Measurements from ENCODE around the gene GPC3.
"Not testable (repeated sequence)": the region's sequence is repeated elsewhere in the genome, so short reads cannot be mapped to it uniquely, and the experiment has no call there.

Gene GPC3

DNA sequence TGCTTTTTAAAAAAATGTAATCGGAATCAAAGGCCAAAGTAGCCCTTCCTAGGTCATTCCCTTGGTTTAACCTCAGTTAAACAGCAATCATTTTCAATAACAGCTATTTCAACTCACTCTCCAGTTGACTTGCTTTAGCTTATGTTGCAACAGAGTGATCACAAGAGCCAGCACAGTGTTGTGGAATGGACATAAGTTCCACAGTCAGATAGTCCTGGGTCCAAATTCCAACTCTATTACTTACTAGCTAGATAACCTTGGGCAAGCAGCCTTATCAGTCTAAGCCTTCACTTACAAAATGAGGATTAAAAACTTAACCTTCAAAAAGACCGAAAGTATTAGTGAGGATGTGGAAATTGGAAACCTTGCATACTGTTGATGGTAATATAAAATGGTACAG lies 9.2 kb upstream of the GPC3 start:
- no peak for DNase-seq

DNA sequence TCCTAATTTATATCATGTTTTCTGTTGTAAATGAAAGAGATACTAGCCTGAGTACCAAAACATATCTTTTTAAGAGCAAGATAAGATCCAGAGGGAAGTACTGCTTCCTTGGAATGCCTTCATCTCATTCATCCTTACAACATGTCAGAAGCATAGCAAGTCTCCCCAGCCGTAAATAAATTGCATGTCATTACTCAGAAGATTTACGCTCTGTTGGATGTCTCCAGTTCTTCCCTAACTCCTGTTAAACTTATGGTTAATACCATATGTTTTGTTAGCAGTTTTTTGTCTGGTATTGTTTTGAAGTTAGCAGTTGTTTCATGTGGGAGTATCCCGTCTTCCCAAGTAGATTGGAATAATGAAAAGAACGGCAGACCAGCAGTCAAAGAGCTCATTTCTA lies 7.5 kb upstream of the GPC3 start:
- no peak for DNase-seq

DNA sequence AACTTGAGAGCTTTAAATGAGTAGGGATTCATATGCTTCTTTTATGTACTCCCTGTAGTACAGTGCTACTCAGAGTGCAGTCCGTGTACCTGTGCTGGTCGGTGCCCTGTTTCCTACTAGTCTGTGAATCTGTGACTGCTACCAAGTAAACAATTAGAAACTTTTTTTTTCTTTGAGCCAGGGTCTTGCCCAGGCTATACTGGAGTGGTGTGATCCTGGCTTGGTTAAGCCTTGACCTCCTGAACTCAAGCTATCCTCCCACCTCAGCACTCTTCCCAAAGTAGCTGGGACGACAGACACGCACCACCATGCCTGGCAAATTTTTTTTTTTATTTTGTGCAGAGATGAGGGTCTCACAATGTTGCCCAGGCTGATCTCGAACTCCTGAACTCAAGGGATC lies 6.4 kb upstream of the GPC3 start:
- no peak for DNase-seq

DNA sequence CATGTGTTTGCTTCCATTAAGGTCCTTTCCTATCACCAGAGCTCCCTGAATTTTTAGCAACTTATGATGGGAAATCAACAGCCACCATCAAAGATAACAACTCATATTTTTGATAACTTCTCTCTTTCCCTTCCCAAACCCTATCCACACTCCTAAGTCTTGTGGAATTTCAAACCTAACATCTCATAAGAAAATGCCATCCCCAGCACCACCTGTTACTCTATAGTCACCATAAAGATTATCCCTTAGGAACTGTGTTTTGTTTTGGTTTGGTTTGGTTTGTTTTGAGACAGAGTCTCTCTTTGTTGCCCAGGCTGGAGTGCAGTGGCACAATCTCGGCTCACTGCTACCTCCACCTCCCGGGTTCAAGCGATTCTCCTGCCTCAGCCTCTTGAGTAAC lies 5.7 kb upstream of the GPC3 start:
- not testable (repeated sequence) for DNase-seq

DNA sequence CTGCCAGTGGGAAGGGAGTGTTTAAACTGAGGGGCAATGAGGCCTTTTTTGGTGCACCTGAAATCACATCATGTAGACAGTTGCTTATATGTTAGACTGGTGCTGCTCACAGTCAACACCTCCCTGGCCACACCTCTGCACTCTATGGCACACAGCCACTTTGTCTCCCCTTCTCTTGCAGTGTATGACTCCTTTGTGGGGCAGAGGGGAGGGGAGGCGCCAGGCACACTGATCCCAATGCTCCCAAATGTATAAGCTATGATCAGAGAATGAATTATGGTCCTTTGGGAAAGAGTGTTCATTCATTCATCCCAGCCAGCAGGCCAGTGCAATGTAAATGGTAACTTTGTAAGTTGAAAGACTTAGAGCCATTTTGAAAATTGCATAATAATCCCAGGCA lies 4.6 kb upstream of the GPC3 start:
- DNase-seq: no peak

DNA sequence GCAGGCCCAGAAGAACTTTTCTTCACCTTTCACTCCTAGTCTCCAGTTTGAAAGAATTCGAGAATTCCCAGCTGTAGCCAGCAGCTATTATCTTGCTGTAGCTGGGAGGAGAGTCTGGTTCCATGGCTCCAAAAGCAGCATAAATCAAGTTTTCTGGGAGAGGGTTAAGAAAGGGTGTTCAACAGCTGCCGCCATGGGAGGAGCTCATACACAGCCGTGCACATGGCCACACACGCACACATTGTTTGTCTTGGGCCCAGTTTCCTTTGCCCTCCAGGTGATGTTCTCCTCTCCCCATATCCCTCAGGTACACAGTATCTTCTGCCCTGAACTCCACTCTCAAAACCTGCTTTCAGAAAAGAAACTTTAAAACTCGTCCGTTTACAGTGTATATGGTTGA lies 4.1 kb upstream of the GPC3 start:
- no peak for DNase-seq

DNA sequence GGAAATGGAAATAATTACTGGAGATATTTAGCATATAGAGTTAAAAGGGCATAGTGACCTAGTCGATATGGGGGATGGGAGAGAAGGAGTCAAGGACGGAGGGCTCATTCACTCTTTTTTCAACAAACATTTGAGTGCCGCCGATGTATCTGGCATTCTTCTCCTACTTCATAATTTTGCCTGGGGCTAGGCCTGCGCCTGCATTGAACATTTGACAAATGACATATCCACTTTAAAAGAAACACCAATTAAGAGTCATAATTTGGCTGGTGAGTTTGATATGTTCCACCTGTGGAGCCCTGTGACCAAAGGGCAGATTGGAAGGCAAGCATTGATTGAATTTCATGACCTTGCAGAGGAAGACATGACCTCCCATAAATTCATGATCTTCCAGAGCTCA lies 2.6 kb upstream of the GPC3 start:
- no peak for DNase-seq

DNA sequence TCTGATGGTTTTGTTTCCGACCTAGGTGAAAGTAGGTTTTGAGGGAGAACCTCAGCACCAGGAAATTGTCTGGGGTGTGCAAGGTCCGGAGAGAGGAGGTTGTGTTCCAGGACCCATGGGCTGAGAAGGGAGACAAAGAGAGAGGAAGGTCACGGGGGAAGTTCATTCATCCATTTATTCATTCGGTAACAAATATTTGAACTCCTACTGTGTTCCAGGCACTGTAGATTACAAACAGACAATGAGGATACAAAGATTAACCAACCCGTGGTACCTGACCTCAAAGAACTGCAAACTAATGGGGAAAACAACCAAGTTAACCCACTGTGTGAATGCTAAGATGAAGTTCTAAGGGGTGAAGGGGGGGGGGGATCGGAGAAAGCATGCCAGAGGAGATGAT lies 1.8 kb upstream of the GPC3 start:
- DNase-seq: no peak

DNA sequence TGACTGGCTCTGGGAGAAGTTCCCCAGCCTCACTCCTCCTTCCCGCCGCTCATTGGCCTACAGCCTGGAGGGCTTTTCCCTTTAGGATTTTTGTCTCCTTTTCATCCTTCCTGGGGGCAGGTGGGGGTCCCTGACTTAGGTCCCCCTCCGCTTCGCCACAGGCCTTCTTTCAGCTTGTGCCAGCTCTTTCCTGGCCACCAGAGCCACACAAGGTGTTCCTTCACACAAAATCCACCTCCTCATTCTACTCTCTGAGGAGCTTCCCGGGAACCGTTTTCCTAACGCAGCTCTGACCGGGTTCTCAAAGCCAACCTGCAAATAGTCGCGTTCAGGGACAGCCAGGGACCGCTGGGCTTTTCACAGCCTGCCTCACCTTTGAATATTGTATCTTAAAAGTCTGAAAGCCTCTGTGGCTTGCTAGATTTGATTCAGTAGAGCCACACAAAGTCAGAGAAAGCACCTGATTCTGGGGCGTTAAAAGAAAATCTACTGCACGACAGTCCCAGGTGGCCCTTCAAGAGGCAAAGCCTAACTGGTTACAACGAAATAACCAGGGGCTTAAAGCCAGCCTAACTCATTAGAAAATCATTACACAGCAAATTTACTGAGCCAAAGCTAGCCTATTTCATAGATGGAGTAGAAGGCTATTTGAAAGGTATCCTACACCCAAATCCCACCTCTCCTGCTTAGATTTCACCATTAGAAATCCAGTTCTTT lies 731 bp upstream of the GPC3 start:
- no peak for DNase-seq

DNA sequence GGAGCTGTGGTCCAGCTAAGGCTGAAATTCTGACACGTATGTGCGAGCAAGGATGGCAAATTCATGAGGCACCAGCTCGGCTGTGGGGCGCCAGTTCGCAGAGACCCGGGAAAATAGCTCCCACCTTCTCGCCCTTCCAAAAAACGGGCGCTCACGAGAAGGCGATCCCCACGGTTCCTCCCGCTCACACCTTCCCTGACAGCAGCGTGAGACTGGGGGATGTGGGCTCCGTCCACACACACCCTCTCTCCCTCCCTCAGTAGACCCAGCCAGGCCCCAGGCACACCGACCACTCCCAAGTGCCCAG lies 584 bp downstream of the GPC3 start:
- no peak for DNase-seq

DNA sequence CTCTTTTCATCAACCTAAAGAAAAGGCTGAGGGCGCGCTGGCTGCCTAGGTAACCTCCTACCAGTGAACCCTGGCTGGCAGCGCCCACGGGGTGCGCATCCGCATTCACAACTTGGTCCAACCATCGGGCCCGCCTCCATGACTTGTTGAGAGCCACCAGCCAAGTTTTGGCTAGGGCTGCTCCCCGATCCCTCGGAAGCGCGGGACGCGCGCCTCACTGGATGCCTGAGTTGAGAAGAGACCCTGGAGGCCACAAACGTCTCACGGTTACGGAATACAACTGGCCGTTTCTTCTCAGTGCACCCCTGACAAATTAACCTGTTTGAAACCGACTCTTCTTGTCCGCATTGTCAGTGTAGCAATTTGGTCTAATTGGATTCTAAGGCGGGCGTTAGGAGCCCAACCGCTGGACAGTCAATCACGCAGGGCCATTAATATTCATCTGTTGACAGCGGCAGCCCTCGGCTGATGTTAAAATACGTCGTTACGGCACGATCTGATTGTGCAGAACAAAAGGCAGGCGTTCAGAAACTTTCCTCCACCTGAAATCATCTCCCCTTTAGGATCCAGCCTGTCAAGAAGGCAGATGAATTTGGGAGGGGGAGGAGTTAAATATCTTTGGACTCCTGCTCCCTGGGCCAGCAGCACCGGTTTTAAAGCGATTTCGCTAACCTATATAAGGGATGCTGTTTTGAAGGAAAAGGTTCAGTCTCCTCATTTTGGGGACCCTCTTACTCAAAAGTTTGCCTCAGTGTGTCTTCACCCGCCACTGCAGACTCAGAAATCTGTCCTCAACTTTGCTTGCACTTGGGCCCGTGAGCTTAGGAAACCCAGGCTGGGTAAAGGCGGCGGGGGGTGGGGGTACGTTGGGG lies 1.2 kb downstream of the GPC3 start:
- DNase-seq: peak; percentile 2

DNA sequence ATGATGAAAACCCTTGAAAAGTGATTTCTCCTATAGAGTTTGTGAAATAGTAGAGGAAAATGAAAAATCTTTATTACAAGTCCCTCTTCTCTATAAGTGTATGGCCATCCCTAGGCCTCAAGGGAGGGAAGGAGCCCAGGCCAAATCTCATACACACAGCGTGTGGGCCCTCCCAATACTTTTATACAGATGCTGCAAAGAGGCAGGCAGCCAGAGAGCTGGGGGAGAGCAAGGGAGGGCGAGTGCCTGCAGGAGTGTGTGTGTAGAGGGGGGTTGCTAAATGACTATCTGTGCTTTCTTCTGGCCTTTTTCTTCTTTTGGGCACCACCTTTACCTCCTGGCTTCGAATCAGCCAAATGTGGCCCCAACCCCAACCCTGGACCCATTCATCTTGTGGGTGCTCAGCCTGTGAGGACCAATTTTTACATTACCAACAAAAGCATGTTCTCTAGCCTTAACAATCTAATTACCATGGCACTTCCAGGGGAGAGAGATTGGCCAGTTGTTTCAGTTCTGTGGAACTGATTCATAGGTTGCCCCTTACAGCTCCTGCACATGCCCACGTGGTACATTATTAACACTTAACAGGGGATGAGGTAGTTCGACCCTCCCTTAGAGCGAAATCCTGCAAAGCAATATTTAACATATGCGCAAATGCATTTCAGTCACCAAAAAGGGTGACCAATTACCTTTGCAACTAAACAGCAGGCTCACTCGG lies 2.0 kb downstream of the GPC3 start:
- no peak for DNase-seq

DNA sequence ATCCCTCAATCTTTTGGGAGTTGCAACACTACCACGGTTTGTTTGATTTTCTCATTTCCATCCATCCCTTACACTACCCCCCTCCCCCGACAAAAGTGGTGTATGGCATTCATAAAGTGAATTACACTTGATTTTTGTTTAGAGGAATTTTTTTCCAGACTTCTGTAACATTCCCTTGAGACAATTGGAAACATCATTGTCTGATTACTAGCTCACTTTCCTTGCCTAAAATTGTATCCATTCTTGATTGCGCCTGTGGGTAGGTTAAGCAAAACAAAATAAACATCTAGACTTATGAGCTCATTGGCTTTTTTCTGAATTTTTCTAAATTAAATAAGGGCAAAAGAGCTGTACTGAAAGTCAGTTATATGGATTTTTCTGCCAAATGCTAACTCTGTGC lies 3.5 kb downstream of the GPC3 start:
- DNase-seq: no peak

DNA sequence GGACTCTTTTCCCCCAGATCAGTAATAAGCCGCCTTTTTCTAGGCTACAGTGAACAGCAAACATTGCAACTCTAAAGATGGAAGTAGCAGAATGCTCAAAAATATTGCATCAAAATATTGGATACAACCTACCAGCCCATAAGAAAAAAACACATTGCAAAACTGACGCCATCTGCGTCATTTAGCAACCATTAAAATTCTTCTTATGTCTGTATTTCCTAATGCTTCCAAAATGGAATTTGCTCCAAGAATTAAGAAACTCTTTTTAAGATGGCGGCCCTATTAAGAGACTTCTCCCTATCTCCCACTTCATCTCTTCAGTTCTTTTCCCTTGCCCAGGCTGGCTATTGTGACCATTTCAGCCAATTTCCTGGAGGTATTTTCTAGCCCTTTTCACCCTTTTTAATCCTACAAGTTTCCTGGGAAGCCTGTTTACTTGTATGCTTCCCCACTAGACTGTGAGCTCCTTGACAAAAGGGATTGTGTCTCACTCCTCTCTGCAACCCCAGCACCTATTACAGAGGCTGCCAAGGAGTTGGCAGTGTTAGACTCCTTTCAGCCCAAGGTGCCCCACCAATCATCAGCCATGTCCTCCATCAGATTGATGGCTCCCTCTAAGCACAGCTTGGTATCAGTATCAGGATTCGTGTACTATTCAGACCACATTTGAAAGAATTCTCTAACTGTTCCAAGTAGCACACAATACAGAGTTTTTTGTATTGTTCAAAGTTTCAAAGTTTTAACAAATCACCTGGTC lies 4.4 kb downstream of the GPC3 start:
- DNase-seq: no peak

DNA sequence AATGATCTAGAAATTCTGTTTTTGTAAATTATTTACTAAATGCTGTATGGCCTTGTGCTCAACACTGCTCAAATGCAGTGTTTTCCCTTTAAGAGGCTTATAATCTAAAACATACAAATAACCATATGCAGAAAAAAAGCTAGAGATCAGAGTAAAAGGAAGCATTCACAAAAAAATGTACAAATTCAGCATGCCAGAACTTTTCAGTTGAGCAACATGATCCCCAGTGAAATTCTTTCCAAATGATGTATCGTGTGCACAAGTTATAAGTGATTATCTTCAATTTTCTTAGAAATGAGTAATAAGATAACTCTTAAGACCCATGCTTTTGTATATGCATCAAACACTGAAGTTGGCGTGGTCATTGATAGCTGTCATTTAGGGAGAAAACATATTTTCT lies 5.0 kb downstream of the GPC3 start:
- DNase-seq: no peak

DNA sequence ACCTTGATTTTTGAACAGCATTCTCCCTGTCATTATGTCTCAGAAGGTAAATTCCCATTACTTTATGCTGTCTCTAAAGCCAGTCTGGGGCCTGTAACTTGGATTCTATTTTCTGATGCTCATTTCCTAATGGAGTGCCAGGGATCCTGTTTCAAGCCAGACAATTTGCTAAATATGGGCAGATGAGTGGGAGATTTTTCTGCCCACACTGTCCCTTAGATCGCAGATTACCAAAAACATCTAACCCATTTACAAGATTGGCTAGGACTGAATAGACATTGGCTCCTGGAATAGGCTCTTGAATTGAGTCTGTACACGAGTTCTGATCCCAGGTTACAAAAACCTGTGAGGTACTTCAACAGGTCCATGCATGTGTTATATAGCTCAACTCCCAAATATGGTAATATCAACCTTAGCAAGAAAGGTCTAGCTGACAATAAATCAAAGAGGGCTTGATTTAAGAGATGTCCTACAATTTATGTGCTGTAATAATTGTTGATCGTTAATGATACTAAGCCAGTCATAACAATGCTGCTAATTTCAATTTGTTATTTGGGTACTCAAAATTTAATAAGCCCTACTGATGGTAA lies 5.7 kb downstream of the GPC3 start:
- DNase-seq: no peak

DNA sequence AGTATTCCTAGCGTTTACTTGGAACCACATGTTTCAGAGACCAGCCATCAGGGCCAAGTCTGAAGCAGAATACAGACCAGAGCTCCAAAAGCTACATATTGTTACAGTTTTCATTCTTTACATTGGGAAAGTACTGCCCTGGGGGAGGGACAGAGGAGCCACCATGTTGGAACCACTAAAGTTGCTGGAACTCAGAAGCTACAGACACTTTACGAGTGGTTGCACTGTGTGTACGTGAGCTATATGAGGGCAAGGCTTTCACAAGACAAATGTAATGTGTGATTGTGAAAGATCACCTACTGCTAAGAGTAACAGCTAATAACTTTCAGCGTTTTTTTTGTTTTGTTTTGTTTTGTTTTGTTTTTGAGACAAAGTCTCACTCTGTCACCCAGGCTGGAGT lies 11.7 kb downstream of the GPC3 start:
- no peak for DNase-seq

DNA sequence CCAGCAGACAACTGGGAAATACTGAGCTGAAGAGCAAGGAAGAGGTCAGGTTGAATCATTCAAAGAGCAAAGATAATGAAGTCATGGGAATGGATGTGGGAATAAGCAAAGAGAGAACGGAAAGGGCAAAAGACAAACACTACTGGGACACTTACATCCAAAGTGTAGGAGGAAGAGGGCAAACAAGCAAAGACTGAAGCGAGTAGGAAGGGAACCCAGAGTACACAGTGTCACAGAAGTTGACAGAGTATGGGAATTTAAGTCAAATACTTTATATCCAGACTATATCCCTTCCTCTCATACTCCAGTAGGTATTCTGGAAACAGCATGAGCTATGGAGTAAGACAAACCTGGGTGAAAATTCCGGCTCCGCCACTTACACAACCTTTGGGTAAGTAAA lies 12.5 kb downstream of the GPC3 start:
- DNase-seq: no peak

DNA sequence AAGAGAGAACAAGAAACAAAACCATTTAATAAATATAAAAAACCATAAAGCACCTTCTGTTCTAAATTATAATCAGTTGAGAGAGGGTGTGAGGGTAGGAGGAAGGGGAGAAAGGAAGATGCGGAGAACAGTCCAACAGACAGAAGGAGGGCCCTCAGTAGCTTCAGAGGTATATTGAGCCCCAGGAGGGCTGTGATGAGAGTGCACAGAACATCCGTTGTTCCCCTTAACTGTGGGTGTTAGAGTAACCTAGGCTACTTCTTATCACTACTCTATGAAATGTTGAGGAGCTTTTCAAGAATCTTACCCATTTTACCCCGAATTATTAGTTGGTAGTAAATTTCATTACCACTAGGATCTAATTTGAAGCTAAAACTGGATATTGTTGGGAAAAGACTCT lies 13.8 kb downstream of the GPC3 start:
- no peak for DNase-seq

DNA sequence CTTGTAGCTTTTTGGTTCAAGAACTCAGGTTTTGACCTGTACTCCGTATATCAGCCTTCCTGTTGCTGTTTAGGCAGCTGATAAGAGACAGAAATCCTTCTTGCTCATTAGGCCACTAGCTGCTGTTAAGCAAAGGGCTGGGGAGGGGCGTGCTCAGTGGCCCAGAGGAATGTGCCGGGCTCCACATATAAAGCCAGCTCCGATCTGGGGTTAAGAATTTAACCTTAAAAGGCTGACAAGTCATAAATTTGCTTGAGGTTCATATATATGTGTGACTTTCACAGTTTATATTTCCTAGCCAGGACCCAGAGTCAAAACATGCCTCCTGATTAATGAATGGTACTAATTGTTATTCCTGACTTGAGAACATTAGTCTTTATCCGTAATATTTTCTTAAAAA lies 15.3 kb downstream of the GPC3 start:
- DNase-seq: no peak

DNA sequence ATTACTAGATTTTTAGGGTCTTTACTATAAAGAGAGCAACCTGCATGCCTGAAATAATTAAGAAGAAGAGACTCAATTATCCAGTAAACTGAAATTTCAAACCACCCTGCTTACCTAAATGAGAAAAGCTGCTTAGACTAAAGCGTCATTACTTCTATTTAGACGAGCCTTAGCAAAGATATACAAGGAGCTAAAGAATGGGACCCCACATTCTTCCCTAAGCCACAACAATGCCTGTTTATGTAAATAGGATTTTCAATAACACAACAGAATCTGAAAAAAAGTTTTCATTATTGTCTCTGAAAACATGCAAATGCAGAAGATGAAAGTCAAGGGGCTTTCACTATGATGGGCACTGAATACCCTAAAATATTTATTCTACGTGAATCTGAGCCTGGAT lies 16.2 kb downstream of the GPC3 start:
- DNase-seq: no peak

DNA sequence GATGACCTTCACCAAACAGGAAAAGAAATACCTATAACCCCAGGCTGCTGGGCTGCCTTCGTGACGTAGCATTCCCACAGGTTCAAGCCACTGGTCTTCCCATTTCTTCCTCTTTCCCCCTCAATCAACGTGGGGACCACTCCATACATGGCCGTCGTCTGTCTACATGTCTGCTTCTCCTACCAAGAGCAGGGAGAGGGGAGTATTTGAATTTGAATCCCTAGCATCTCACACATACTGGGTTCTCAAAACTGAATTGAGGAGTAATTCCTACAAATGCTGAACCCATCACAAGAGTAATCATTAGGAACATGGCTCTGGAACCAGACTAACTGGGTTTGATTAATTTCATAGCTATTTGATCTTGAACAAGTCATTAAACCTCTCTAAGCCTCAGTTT lies 17.3 kb downstream of the GPC3 start:
- no peak for DNase-seq

DNA sequence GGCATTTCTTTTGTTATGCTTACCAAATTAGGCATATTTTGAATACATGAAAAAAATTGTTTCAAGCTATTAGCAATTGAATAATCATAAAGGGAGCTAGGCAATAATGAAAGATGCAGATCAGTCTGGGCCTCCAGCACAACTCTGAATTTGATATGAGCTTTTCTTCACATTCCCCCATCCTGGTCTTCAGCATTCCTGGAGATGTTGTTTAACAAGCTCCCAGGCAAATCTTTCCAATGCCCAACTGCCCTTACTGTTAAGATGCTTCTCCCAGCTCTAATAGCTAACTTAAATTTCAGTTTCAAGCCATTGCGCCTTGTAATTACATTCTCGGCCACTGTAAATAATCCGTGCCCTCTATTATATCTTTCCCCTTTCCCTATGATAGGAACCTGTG lies 19.2 kb downstream of the GPC3 start:
- DNase-seq: no peak

Data from stimulated activated CD4-positive, alpha-beta T cell treated with anti-CD3 and anti-CD28 coated beads, Interleukin-4, amount 100 ng/mL, for 1 hour (primary cell).